Psoas muscle (tissue), 8 donors: Measurements from ENCODE around the gene COBLL1. TPM values are rescaled to one million over a fixed set of nuclear protein-coding genes. Genes with fewer than 3 reads are reported as not detected.

Experiments used
- ATAC-seq, 4 donors: fragments of 200-7000 bp; cut with Tn5 transposase; one replicate each; pipeline ENCODE4 v1.9.1; 2020; ENCODE audit warnings: moderate library complexity in 3 of 4, mild to moderate bottlenecking in 2 of 4
- DNase-seq, 2 donors: peaks; one replicate each; pipeline ENCODE4 v3.0.0-alpha.2; 2020
- H3K27ac ChIP-seq: fragments of 200-600 bp; one replicate; pipeline ENCODE4 v1.8.0; 2022
- H3K27me3 ChIP-seq, 3 donors: fragments of 200-600 bp in 1 of 3; one replicate each; pipeline versions ENCODE4 v1.6.1 to v1.8.0; 2013 to 2022; ENCODE audit warnings: low read length in 2 of 3, mild to moderate bottlenecking in 2 of 3, moderate library complexity in 1 of 3; ENCODE audit not compliant: insufficient read depth in 3 of 3
- H3K36me3 ChIP-seq, 2 donors: fragments of 200-600 bp in 1 of 2; one replicate each; pipeline versions ENCODE4 v1.6.1 to v1.8.0; 2013 to 2022; ENCODE audit warnings: low read depth in 1 of 2, mild to moderate bottlenecking in 1 of 2, moderate library complexity in 1 of 2; ENCODE audit not compliant: insufficient read depth in 1 of 2
- H3K4me1 ChIP-seq: fragments of 200-600 bp; one replicate; pipeline ENCODE4 v1.8.0; 2022
- H3K4me3 ChIP-seq: fragments of 200-600 bp; one replicate; pipeline ENCODE4 v1.8.0; 2022; ENCODE audit warnings: mild to moderate bottlenecking
- H3K9me3 ChIP-seq: fragments of 200-600 bp; one replicate; pipeline ENCODE4 v1.8.0; 2022
- WGBS, 3 donors: extraction: QIAGEN DNeasy Blood & Tissue Kit; methylation state at CpG; one replicate each; pipeline versions ENCODE4 v1.1.6 to v1.1.7; 2013; 5-methylcytosine and 5-hydroxymethylcytosine counted together
- intact Hi-C, 2 donors: fragments of 100-400 bp; cut with DNase I; formaldehyde crosslinking; loops; one replicate each; pipeline versions ENCODE4 v1.11.0 to v1.14.2; 2022
- polyA plus RNA-seq, 3 donors: library from polyadenylated mRNA; stranded (reverse); fragments of 200-250 nt; gene quantifications; one replicate each; pipeline ENCODE4 v1.2.3, GENCODE V29; 2013
- total RNA-seq, 4 donors: library from RNA; stranded (reverse); fragmentation: NEBNext Ultra II Directional in 2 of 4; extraction: Animal tissue kit (Norgen Biotek cat#: 25700) in 2 of 4; gene quantifications; one replicate each; pipeline versions ENCODE4 v1.2.1 to v1.2.4, GENCODE V29; 2021 to 2023
- TF ChIP-seq, protein P1 (sequence below): fragments of 200-600 bp; IDR thresholded peaks from one replicate; pipeline ENCODE4 v1.8.0; 2022; ENCODE audit warnings: antibody characterized with exemption
- donor health status: healthy with polysubstance abuse.
- donor health status: DM: no; HTN: no; CAD: no; lungs with moderate emphysema.
- donor health status: Bipolar disorder and iron deficiency.
- donor health status: healthy.
- donor health status: DM: yes; HTN: yes; CAD: no.
- donor health status: DM: no; HTN: no; CAD: no.
- donor health status: DM: no; HTN: no; CAD: no.
- donor health status: DM: yes; HTN: yes; CAD: no.

COBLL1 gene
- total and polyA plus RNA-seq, 7 donors, result 1.5 to 6.1 (median 3.4) TPM

DNA sequence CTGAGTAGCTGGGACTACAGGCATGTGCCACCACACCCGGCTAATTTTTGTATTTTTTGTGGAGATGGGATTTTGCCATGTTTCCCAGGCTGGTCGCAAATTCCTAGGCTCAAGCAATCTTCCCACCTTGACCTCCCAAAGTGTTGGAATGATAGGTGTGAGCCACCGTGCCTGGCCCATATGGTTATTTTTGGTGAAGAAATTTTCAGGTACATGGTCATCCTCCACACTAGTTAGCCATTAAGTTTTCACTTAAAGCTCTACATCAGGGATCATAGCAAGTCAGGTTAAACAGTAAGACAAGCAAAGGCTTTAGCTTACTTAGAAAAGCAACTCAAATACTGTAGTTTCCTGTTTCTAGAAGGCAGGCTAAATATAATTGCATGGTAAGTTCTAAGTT is 116.1 kb downstream of the COBLL1 start:
- H3K27me3 ChIP-seq, result no peaks in the 10 kb centered on the region
- H3K4me3 ChIP-seq, result no peak overlapping the region
- TF ChIP-seq, protein P1, sequence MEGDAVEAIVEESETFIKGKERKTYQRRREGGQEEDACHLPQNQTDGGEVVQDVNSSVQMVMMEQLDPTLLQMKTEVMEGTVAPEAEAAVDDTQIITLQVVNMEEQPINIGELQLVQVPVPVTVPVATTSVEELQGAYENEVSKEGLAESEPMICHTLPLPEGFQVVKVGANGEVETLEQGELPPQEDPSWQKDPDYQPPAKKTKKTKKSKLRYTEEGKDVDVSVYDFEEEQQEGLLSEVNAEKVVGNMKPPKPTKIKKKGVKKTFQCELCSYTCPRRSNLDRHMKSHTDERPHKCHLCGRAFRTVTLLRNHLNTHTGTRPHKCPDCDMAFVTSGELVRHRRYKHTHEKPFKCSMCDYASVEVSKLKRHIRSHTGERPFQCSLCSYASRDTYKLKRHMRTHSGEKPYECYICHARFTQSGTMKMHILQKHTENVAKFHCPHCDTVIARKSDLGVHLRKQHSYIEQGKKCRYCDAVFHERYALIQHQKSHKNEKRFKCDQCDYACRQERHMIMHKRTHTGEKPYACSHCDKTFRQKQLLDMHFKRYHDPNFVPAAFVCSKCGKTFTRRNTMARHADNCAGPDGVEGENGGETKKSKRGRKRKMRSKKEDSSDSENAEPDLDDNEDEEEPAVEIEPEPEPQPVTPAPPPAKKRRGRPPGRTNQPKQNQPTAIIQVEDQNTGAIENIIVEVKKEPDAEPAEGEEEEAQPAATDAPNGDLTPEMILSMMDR, result no peak
- H3K9me3 ChIP-seq, result no peaks in the 10 kb centered on the region
- H3K4me1 ChIP-seq, result peaks cover 4% of the 10 kb centered on the region
- H3K27ac ChIP-seq, result no peak overlapping the region
- no peaks in the 10 kb centered on the region for H3K36me3 ChIP-seq
- DNase-seq (no peak), ATAC-seq (no peak)
- intact Hi-C loops, result no loop called here
- WGBS, 3 donors, result 72 to 89% (median 81%) methylated on average over 3 of the region's 3 CpGs

- Histone ChIP-seq H3K27me3 (no peaks in the 10 kb centered on the region), H3K4me3 (no peak overlapping the region), H3K36me3 (no peaks in the 10 kb centered on the region), H3K4me1 (peaks cover 4% of the 10 kb centered on the region), H3K27ac (no peak overlapping the region), H3K9me3 (no peaks in the 10 kb centered on the region)
- no peak for ATAC-seq
- 61 to 81% (median 77%) methylated on average over 2 of the region's 2 CpGs for WGBS, 3 donors
- TF ChIP-seq, protein P1, result no peak
- DNase-seq, result no peak
- intact Hi-C loops, result no loop called here
Measured at GRCh38 chr2:164722616-164723338, 118.8 kb downstream of the COBLL1 start.

DNA sequence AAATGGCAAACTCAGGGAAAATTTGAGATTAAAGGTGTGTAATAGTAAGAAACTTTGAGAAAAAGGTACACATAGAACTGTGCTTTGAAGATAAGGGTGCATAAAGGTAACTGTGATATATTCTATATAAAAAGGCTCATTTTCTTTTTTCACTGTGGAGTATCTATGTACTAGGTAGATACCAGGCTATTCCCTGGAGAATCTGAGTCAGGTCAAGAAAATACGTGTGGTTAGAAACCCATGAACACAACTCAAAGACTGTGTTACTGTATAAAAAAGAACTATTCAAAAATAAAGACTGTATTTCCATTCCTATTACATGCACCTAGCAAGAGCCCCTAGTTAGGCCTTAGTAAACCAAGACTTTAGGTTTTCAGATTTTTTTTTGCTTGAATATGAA is 120.2 kb downstream of the COBLL1 start:
- DNase-seq (no peak), ATAC-seq (no peak)
- intact Hi-C loops, result no loop called here
- no peak overlapping the region for H3K27ac ChIP-seq
- H3K4me3 ChIP-seq, result no peak overlapping the region
- WGBS, 3 donors, result 81 to 95% (median 85%) methylated on average over 1 of the region's 1 CpG
- no peaks in the 10 kb centered on the region for H3K36me3 ChIP-seq
- H3K4me1 ChIP-seq, result peaks cover 4% of the 10 kb centered on the region
- H3K9me3 ChIP-seq, result no peaks in the 10 kb centered on the region
- TF ChIP-seq, protein P1, result no peak
- H3K27me3 ChIP-seq, result no peaks in the 10 kb centered on the region

- TF ChIP-seq, protein P1, result no peak
- no peaks in the 10 kb centered on the region for H3K9me3 ChIP-seq
- intact Hi-C loops, result loop anchor here (2.0 to 5.0 kb wide), 2 partner anchors 153 to 159 kb away; no protein-coding TSS in a partner anchor
- no peak for ATAC-seq
- peaks cover 4% of the 10 kb centered on the region for H3K4me1 ChIP-seq
- no peak for DNase-seq
- no peaks in the 10 kb centered on the region for H3K27me3 ChIP-seq
- H3K4me3 ChIP-seq, result no peak overlapping the region
- no peak overlapping the region for H3K27ac ChIP-seq
- WGBS, 3 donors, result 39 to 70% (median 44%) methylated on average over 3 of the region's 3 CpGs
- no peaks in the 10 kb centered on the region for H3K36me3 ChIP-seq
Measured at GRCh38 chr2:164719996-164720941, 121.4 kb downstream of the COBLL1 start.
